Measurements from ENCODE around the gene NSL1. TPM values are rescaled to one million over a fixed set of nuclear protein-coding genes. Genes with fewer than 3 reads are reported as not detected.
"Not testable (repeated sequence)": the region's sequence is repeated elsewhere in the genome, so short reads cannot be mapped to it uniquely, and the experiment has no call there.

Gene NSL1
- total RNA-seq, 1 donor from 2014 or later: 33.0 TPM

DNA sequence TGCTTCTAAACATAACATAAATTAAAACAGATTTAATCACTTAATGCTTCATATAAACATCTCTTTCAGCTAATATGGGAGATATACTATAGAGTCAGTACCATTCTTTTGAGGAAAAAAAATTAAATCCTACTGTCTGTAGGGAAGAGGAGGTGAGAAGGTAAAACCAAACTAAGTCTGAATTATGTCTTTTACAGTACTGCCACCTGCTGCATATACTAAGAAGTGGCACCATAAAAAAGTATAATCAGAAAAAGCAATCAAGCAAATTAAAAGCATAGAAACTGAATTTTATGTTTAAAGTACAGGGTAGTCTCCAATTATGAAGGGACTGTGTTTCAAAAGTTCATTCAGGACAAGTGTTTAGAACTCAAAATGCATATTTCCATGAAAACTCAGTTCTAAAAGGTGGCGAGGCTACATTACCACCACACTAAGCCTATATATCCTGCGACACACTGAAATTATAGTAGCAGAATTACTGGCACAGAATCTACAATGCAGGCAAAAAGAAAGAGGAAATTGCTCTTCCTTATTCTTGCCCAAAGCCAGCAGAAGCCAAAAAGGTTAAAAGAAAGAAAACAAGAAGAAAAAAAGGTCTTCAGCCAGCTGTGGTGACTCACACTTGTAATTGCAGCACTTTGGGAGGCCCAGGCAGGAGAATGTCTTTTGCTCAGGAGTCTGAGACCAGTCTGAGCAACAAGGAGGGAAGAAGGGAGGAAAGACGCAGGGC lies 9.0 kb downstream of the NSL1 start:
- no peak for DNase-seq (ENCODE audit: low spot score)
- peak overlapping the region; percentile 21 for H3K4me3 Mint-ChIP-seq (ENCODE audit: unreplicated experiment)
- peaks cover 23% of the 10 kb centered on the region for H3K36me3 Mint-ChIP-seq (ENCODE audit: low read depth, unreplicated experiment)
- TF ChIP-seq, protein P1, sequence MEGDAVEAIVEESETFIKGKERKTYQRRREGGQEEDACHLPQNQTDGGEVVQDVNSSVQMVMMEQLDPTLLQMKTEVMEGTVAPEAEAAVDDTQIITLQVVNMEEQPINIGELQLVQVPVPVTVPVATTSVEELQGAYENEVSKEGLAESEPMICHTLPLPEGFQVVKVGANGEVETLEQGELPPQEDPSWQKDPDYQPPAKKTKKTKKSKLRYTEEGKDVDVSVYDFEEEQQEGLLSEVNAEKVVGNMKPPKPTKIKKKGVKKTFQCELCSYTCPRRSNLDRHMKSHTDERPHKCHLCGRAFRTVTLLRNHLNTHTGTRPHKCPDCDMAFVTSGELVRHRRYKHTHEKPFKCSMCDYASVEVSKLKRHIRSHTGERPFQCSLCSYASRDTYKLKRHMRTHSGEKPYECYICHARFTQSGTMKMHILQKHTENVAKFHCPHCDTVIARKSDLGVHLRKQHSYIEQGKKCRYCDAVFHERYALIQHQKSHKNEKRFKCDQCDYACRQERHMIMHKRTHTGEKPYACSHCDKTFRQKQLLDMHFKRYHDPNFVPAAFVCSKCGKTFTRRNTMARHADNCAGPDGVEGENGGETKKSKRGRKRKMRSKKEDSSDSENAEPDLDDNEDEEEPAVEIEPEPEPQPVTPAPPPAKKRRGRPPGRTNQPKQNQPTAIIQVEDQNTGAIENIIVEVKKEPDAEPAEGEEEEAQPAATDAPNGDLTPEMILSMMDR (IDR thresholded peaks at IDR 0.05; ENCODE audit: unreplicated experiment): peak; percentile 67
- H3K9me3 Mint-ChIP-seq (ENCODE audit: unreplicated experiment): peaks cover 5% of the 10 kb centered on the region
- no peak overlapping the region for H3K27ac Mint-ChIP-seq (ENCODE audit: unreplicated experiment)
- H3K4me1 Mint-ChIP-seq (ENCODE audit: unreplicated experiment): no peaks in the 10 kb centered on the region
- no peaks in the 10 kb centered on the region for H3K27me3 Mint-ChIP-seq (ENCODE audit: unreplicated experiment)

DNA sequence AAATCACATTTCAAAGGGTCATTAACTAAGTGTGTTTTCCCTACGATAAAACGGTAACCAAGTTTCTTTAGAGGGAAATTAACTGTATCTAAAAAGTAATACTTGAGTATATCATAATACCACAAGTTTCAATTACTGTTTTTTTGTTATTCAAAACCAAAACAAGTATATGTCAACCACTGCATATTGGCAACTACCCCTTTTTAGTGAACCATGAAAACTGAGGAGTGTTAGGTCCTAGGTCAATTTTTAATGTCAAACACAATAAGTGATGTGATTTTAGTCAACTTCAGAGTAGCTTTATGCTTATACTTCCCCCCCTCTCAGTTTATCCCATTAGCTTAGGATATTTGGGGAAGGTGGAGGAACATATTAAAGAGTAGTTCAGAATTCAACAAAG lies 10.4 kb downstream of the NSL1 start:
- DNase-seq (ENCODE audit: low spot score): no peak
- Mint-ChIP-seq H3K9me3 (ENCODE audit: unreplicated experiment) (peaks cover 5% of the 10 kb centered on the region), H3K4me1 (ENCODE audit: unreplicated experiment) (no peaks in the 10 kb centered on the region), H3K4me3 (ENCODE audit: unreplicated experiment) (no peak overlapping the region), H3K27me3 (ENCODE audit: unreplicated experiment) (no peaks in the 10 kb centered on the region), H3K36me3 (ENCODE audit: low read depth, unreplicated experiment) (peaks cover 30% of the 10 kb centered on the region), H3K27ac (ENCODE audit: unreplicated experiment) (no peak overlapping the region)
- TF ChIP-seq, protein P1 (IDR thresholded peaks at IDR 0.05; ENCODE audit: unreplicated experiment): no peak

DNA sequence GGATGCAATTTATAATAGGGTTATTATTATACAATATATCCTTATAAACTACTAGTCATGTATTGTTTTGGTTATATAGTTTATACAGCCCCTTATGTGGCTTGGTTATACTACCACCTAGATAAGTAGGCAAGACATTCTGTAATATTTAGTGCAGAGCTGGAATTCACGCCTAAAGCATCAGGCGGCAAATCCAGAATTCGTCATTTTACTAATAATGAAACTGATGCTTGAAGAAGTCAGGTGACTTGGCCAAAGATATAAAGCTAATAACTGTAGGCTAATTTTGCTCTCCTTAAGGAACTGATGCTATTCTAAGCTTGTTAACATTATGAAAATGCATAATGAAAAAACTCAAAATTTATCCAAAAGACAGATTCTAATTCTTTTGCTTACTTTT lies 10.8 kb downstream of the NSL1 start:
- no peak for DNase-seq (ENCODE audit: low spot score)
- Mint-ChIP-seq H3K4me1 (ENCODE audit: unreplicated experiment) (no peaks in the 10 kb centered on the region), H3K36me3 (ENCODE audit: low read depth, unreplicated experiment) (peaks cover 30% of the 10 kb centered on the region), H3K27me3 (ENCODE audit: unreplicated experiment) (no peaks in the 10 kb centered on the region), H3K4me3 (ENCODE audit: unreplicated experiment) (no peak overlapping the region), H3K27ac (ENCODE audit: unreplicated experiment) (no peak overlapping the region), H3K9me3 (ENCODE audit: unreplicated experiment) (peaks cover 5% of the 10 kb centered on the region)
- TF ChIP-seq, protein P1 (IDR thresholded peaks at IDR 0.05; ENCODE audit: unreplicated experiment): no peak

DNA sequence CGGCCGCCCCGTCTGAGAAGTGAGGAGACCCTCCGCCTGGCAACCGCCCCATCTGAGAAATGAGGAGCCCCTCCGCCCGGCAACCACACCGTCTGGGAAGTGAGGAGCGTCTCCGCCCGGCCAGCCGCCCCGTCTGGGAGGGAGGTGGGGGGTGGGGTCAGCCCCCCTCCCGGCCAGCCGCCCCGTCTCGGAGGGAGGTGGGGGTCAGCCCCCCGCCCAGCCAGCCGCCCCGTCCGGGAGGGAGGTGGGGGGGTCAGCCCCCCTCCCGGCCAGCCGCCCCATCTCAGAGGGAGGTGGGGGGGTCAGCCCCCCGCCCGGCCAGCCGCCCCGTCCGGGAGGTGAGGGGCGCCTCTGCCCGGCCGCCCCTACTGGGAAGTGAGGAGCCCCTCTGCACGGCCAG lies 12.5 kb downstream of the NSL1 start:
- not testable (repeated sequence) for H3K9me3 Mint-ChIP-seq (ENCODE audit: unreplicated experiment); DNase-seq (ENCODE audit: low spot score); H3K27me3 Mint-ChIP-seq (ENCODE audit: unreplicated experiment); H3K4me1 Mint-ChIP-seq (ENCODE audit: unreplicated experiment); H3K27ac Mint-ChIP-seq (ENCODE audit: unreplicated experiment); H3K4me3 Mint-ChIP-seq (ENCODE audit: unreplicated experiment)
- peaks cover 38% of the 10 kb centered on the region for H3K36me3 Mint-ChIP-seq (ENCODE audit: low read depth, unreplicated experiment)

DNA sequence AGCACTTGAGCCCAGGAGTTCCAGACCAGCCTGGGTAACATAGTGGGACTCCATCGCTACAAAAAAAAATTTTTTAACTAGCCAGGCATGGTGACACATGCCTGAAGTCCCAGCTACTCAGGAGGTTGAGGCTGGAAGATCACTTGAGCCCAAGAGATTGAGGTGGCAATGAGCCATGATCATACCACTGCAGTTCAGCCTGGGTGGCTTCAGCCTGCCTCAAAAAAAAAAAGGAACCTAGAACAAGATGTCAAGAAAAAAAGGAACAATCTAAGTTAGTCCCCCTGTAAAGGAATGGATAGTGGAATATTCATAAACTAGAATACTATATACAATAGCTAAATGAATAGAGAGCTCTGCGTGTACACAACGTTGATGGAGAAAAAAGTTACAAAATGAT lies 14.4 kb downstream of the NSL1 start:
- no peak for DNase-seq (ENCODE audit: low spot score)
- Mint-ChIP-seq H3K4me3 (ENCODE audit: unreplicated experiment) (no peak overlapping the region), H3K27me3 (ENCODE audit: unreplicated experiment) (no peaks in the 10 kb centered on the region), H3K4me1 (ENCODE audit: unreplicated experiment) (no peaks in the 10 kb centered on the region), H3K27ac (ENCODE audit: unreplicated experiment) (no peak overlapping the region), H3K36me3 (ENCODE audit: low read depth, unreplicated experiment) (peaks cover 27% of the 10 kb centered on the region), H3K9me3 (ENCODE audit: unreplicated experiment) (peaks cover 5% of the 10 kb centered on the region)
- TF ChIP-seq, protein P1 (IDR thresholded peaks at IDR 0.05; ENCODE audit: unreplicated experiment): no peak
